Fibroblast of gingiva (primary cell): ENCODE results near the gene DTX4.

Experiments used
- DNase-seq: peaks from one replicate; pipeline ENCODE4 v3.0.0-alpha.2; 2011; ENCODE audit warnings: low read depth

DTX4 gene

DNA sequence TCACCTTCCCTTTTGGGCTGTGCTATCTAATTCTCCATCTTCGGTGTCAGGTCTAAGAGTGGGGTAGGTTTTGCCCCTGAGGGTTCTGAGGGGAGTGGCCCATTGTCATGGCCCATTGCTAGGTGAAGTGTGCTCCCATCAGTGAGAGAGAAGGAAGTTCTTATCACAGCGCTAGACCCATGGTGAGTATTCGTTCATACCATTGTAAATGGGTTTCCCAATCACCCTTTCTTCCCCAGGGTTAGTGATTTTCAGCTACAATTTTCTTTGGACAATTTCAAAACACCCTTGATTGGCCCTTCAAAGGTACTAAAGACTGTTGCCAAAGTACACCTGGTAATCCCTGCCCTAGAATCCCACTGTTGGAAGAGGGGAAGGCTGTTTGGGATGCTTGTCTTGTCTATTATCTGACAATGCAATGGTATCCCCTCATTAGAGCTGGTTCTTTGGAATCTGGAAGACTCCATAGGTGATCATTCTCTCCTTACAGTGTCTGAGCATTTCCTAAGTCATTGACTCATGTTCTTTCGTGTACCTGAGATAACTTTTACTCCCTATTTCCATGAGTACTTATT lies 20.6 kb downstream of the DTX4 start:
- no peak for DNase-seq

- DNase-seq: no peak
Observed at GRCh38 chr11:59193587-59194130, 21.7 kb downstream of the DTX4 start.

- no peak for DNase-seq
Observed at GRCh38 chr11:59195586-59195985, 23.7 kb downstream of the DTX4 start.

DNA sequence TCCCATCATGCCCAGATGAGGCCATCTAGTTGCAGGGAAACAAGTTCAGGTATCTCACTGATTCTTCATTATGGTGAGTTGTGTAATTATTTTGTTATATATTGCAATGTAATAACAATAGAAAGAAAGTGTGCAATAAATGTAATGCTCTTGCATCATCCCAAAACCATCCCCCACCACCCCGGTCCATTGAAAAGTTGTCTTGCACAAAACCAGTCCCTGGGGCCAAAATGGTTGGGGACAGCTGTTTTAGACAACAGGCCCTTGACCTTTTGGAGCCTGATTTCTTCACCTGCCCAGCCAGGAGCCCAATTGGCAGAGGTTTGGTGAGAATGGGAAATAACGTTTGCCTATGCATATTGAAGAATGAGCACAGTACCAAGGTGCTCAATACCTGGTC lies 24.8 kb downstream of the DTX4 start:
- DNase-seq: no peak

DNA sequence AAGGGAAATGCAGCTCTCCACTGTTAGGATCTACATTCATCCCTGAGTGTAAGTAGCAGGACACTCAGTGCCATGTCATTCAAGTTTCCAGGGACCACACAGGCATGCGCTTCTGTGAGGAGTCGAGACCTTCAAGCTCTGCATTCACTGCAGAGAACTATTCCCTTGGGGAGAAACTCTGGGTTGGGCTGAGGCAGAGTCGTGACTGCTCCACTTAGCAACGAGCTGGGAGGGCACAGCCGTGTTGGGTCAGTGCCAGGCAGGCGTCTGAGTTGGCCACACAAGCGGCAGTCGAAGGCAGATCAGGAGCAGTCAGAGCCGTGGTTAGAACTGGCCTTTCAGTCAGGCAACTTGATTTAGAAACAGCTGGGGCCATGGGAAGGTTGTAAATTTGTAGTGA lies 26.1 kb downstream of the DTX4 start:
- DNase-seq: peak; percentile 65

- DNase-seq: no peak
Observed at GRCh38 chr11:59198726-59199125, 26.8 kb downstream of the DTX4 start.

GRCh38 chr11:59199546-59200422 lies 27.9 kb downstream of the DTX4 start:
- DNase-seq: no peak

DNA sequence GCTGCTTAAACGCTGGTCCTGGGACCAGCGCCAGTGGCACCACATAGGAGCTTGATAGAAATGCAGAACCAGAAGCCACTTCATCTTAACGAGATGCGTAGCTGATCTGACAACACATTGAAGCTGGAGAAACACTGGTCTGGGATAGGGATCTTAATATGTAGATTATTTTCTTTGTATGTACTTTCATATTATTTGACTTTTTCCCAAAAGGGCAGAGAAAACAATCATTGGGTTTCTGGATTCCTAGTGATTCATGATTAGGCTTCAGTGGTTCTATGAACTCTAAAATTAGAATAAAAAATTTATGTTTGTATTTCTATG lies 28.5 kb downstream of the DTX4 start:
- DNase-seq: no peak

- DNase-seq: no peak
Observed at GRCh38 chr11:59201353-59201752, 29.4 kb downstream of the DTX4 start.

DNA sequence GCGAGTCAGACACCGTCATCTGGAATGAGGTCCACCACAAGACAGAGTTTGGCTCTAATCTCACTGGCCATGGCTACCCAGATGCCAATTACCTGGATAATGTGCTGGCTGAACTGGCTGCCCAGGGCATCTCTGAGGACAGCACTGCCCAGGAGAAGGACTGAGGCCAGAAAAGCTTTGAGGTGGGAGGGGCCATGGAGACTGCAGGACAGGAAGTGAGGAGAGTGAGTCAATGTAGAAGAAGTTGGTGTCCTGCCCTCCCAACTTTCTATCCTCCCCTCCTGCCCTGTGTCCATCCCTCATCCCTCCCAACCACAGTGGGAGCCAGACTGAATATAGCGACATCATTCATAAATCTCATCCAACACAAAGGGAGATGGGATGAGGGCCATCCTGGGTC lies 32.8 kb downstream of the DTX4 start:
- DNase-seq: no peak

GRCh38 chr11:59205648-59206047 lies 33.7 kb downstream of the DTX4 start:
- no peak for DNase-seq

DNA sequence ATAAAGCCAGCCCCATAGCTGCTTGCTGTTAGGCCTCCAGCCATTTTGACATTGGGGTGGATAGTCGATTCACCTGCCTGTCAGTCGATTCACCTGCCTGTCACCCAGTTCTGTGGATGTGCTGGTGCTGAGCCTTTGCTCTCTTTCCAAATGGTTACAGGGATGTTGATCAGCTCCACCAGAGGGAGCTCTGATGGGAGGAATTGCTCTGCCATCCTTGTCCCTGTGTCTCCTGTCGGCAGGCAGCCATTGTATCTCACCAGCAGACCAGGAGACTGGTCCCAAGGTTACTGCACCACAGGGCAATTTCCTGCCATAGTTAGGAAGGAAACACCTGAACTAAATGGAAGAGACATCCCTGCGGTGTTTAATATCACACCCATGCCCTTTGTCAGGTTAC lies 34.7 kb downstream of the DTX4 start:
- peak; percentile 30 for DNase-seq

GRCh38 chr11:59207988-59208451 lies 36.1 kb downstream of the DTX4 start:
- DNase-seq: peak; percentile 44

GRCh38 chr11:59208956-59209355 lies 37.0 kb downstream of the DTX4 start:
- no peak for DNase-seq

DNA sequence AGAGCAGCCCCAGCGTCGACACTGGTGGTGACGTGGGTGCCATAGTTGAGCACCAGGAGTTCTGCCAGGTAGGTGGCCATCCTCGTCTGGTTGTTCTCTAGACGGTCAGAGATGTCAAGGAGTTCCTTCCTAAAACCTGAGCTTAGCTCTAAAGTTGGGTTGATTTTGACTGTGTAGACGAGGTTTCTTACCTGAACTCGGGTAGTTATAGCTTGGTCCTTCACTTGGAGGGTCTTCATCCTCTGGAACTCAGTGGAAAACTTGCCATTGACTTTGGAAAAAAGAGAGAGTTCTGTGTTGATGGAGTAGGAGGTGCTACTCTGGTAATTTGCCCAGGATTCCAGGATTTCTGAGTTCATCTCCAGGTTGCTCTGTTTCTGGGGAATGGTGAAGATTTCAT lies 40.3 kb downstream of the DTX4 start:
- DNase-seq: no peak

GRCh38 chr11:59212744-59213631 lies 41.1 kb downstream of the DTX4 start, which contains the start of gene MPEG1:
TSS of gene MPEG1 (minus strand) at chr11:59212927. CDS start at chr11:59212865, 62 bp downstream.
- no peak for DNase-seq

GRCh38 chr11:59214141-59214893 lies 42.4 kb downstream of the DTX4 start:
- no peak for DNase-seq

GRCh38 chr11:59216641-59217564 lies 45.0 kb downstream of the DTX4 start:
- DNase-seq: peak; percentile 53

DNA sequence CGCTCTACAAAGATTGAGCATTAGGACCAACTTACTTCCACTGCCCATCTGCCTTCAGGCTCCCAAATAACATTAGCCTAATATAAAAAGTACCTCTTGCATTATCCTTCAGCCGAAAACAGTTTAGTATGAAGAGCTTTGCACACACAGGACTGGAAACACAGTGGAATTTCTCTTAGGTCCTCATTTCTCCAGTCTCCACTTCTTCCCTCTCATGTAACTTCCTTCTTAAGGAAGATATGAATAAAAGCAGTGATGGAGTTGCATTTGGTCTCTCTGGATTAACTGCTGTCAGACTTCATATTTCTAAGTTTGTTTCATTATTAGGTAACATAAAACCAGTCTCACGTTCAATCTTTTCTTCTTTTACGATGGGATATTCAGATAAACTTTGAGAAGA lies 46.4 kb downstream of the DTX4 start:
- DNase-seq: no peak

DNA sequence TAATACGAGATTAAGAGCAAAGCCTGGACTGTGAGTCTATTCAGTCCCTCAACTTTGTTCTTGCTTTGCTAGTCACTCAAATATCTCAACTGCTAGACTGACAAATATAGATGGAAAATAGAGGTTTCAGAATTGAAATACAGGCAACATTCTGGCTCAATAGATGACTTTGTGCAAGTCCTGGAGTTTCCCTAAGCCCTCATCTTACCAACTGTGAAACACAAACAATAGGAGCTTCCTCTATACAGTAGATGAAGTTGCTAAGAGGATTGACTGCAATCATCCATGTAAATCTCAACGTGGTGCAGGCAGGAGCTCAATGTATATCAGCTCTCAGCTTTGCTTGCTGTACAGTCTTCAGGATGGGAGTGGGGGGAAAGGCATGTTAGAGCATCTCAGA lies 47.0 kb downstream of the DTX4 start:
- no peak for DNase-seq

DNA sequence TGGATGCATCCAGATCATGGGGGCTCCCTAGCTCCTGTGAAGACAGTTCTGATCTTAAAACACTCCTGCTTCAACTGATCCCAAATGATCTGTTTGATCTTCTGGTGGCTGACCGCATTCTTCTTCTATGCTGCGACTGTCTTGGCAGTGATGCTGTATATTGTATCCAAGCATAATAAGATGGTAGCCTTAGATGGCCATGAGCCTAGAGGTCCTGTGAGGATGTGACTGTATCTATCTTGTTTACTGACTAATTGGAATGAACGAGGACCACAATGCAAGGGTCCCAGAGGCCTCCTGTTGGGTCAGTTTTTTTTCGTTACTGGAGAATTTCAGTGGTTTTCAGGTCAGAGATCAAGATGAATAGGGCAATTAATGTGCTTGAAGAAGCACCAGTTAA lies 47.9 kb downstream of the DTX4 start:
- no peak for DNase-seq
